ENCODE measurements around the gene INAVA.

Gene INAVA

GRCh38 chr1:200875416-200875815 is 19.3 kb upstream of the INAVA start:
- in situ Hi-C loops (cut with HindIII; ENCODE audit: low sequenced_read_pairs) = no loop called here
- no peak for DNase-seq (ENCODE audit: low read depth)
- no peak overlapping the region for H3K4me3 ChIP-seq (ENCODE audit: low read depth, low read length)
- no peak for TF ChIP-seq CTCF (IDR thresholded peaks at IDR 0.05; ENCODE audit: low read depth, low read length, missing control alignments)

GRCh38 chr1:200877010-200877409 is 17.7 kb upstream of the INAVA start:
- no peak overlapping the region for H3K4me3 ChIP-seq (ENCODE audit: low read depth, low read length)
- TF ChIP-seq CTCF (IDR thresholded peaks at IDR 0.05; ENCODE audit: low read depth, low read length, missing control alignments) = no peak
- no peak for DNase-seq (ENCODE audit: low read depth)
- in situ Hi-C loops (cut with HindIII; ENCODE audit: low sequenced_read_pairs) = no loop called here

- no peak overlapping the region for H3K4me3 ChIP-seq (ENCODE audit: low read depth, low read length)
- no peak for TF ChIP-seq CTCF (IDR thresholded peaks at IDR 0.05; ENCODE audit: low read depth, low read length, missing control alignments)
- in situ Hi-C loops (cut with HindIII; ENCODE audit: low sequenced_read_pairs) = no loop called here
- no peak for DNase-seq (ENCODE audit: low read depth)
Observed at GRCh38 chr1:200877839-200878551, 16.7 kb upstream of the INAVA start.

GRCh38 chr1:200880212-200880611 is 14.5 kb upstream of the INAVA start:
- no peak for TF ChIP-seq CTCF (IDR thresholded peaks at IDR 0.05; ENCODE audit: low read depth, low read length, missing control alignments)
- no peak overlapping the region for H3K4me3 ChIP-seq (ENCODE audit: low read depth, low read length)
- no peak for DNase-seq (ENCODE audit: low read depth)
- in situ Hi-C loops (cut with HindIII; ENCODE audit: low sequenced_read_pairs) = no loop called here

GRCh38 chr1:200883118-200883517 is 11.6 kb upstream of the INAVA start:
- DNase-seq (ENCODE audit: low read depth) = no peak
- in situ Hi-C loops (cut with HindIII; ENCODE audit: low sequenced_read_pairs) = no loop called here
- H3K4me3 ChIP-seq (ENCODE audit: low read depth, low read length) = no peak overlapping the region
- no peak for TF ChIP-seq CTCF (IDR thresholded peaks at IDR 0.05; ENCODE audit: low read depth, low read length, missing control alignments)

GRCh38 chr1:200885623-200886402 is 8.9 kb upstream of the INAVA start:
- no peak for DNase-seq (ENCODE audit: low read depth)
- in situ Hi-C loops (cut with HindIII; ENCODE audit: low sequenced_read_pairs) = no loop called here
- no peak for TF ChIP-seq CTCF (IDR thresholded peaks at IDR 0.05; ENCODE audit: low read depth, low read length, missing control alignments)
- no peak overlapping the region for H3K4me3 ChIP-seq (ENCODE audit: low read depth, low read length)

Data from astrocyte of the cerebellum (primary cell).